ENCODE results near the gene EGFL8. TPM values are rescaled to one million over a fixed set of nuclear protein-coding genes. Genes with fewer than 3 reads are reported as not detected.

Gene EGFL8
- total and polyA plus RNA-seq, 2 donors (not counting 3 experiments of a cell fraction or from before 2014, with no cell fraction given), result 9.0 to 12.6 TPM

- H3K9ac ChIP-seq (replicated peaks; ENCODE audit: extremely low read depth, insufficient read depth, low read length), result peak overlapping the region; percentile 66
- peaks cover 0 to 18% of the 10 kb centered on the region in 2 experiments for H3K36me3 ChIP-seq (ENCODE audit: control insufficient read depth in 2 of 2, extremely low read depth in 1 of 2, insufficient read depth in 2 of 2, low read length in 2 of 2)
- H3K4me2 ChIP-seq (ENCODE audit: insufficient read depth, low read length), result peak overlapping the region; percentile 89
- peak overlapping the region; percentile 32 to 83 (median 73) for H3K4me3 ChIP-seq (replicated peaks in 1 of 3; ENCODE audit: insufficient read depth in 1 of 3, low read depth in 1 of 3, low read length in 3 of 3)
- peak; percentile 69 for FAIRE-seq
- no TSS peak for BruUV-seq (replicated peaks)
- no peaks in the 10 kb centered on the region for H4K20me1 ChIP-seq (replicated peaks; ENCODE audit: control insufficient read depth, extremely low read depth, insufficient read depth, low read length)
- H3K9me3 ChIP-seq (replicated peaks; ENCODE audit: control insufficient read depth, insufficient read depth, low read length), result no peaks in the 10 kb centered on the region
- H3K27ac ChIP-seq (ENCODE audit: insufficient read depth, low read depth, low read length), result peak overlapping the region; percentile 51
- intact Hi-C loops (cut with micrococcal nuclease) (no loop called here), dilution Hi-C loops (cut with MboI; ENCODE audit: extremely low pct_ligation_motif_present, low sequenced_read_pairs) (no loop called here)
- peaks cover 23% of the 10 kb centered on the region for H3K79me2 ChIP-seq (ENCODE audit: control insufficient read depth, insufficient read depth, low read length)
- no peak overlapping the region for H2AFZ ChIP-seq (ENCODE audit: low read depth, low read length)
- peak; percentile 29 for DNase-seq (ENCODE audit: low read depth, low spot score)
- ChIA-PET POLR2A (no interaction called here), CTCF (interaction anchor here (0.7 to 1.1 kb wide), 2 partner anchors 10 to 60 kb away, joined by 3 to 4 read pairs; partner anchors contain the start of gene ATF6B)
- H3K4me1 ChIP-seq (ENCODE audit: control insufficient read depth, extremely low read depth, insufficient read depth, low read length), result peaks cover 41% of the 10 kb centered on the region
- no peaks in the 10 kb centered on the region for H3K27me3 ChIP-seq (ENCODE audit: control insufficient read depth in 2 of 2, insufficient read depth in 2 of 2, low read length in 2 of 2)
- H3K9me1 ChIP-seq (replicated peaks; ENCODE audit: control insufficient read depth, extremely low read depth, insufficient read depth, low read length), result no peaks in the 10 kb centered on the region
- TF ChIP-seq EZH2 (IDR thresholded peaks at IDR 0.05; ENCODE audit: borderline replicate concordance, low read depth, low read length, severe bottlenecking) (no peak), FOS (IDR thresholded peaks at IDR 0.05; ENCODE audit: borderline replicate concordance, insufficient read depth, low read length) (no peak), JUN (IDR thresholded peaks at IDR 0.05; ENCODE audit: borderline replicate concordance, insufficient read depth, insufficient read length, low read depth) (no peak), GATA2 (IDR thresholded peaks at IDR 0.05; ENCODE audit: insufficient read depth, insufficient read length, low read depth, low read length) (no peak), MAX (IDR thresholded peaks at IDR 0.05; ENCODE audit: insufficient read depth, insufficient read length) (no peak), POLR2A (IDR thresholded peaks at IDR 0.05; ENCODE audit: low read depth, low read length) (no peak), MYC (IDR thresholded peaks at IDR 0.05; ENCODE audit: low read depth, low read length) (no peak)
Measured at GRCh38 chr6:32188381-32189068, 24.1 kb downstream of the EGFL8 start.

Measured in endothelial cell of umbilical vein (primary cell).